BJ (cell line): Measurements from ENCODE around the gene GPR142. TPM values are rescaled to one million over a fixed set of nuclear protein-coding genes. Genes with fewer than 3 reads are reported as not detected.

Experiments
- CTCF ChIA-PET: fragments of 350-600 bp; formaldehyde crosslinking; extraction: SDS; loops from one replicate; lab custom pipeline; 2021; ENCODE audit warnings: antibody characterized with exemption, inconsistent platforms; lab: Yijun Ruan, JAX
- POLR2A ChIA-PET: fragments of 300-600 bp; sonication (Branson Sonifier 250); formaldehyde crosslinking; extraction: SDS; loops from one replicate; lab custom pipeline; 2021; ENCODE audit warnings: antibody characterized with exemption; lab: Charles Lee
- DNase-seq: peaks from one replicate; pipeline ENCODE4 v3.0.0-alpha.2; 2011; ENCODE audit warnings: low read depth
- H3K27me3 ChIP-seq: 2 replicates; pipeline ENCODE4 v1.6.0; 2011; ENCODE audit warnings: low read length; ENCODE audit not compliant: control insufficient read depth, insufficient read depth
- H3K36me3 ChIP-seq: 2 replicates; pipeline ENCODE4 v1.5.1; 2011; ENCODE audit warnings: low read length; ENCODE audit not compliant: control insufficient read depth, insufficient read depth
- H3K4me3 ChIP-seq: 2 replicates; pipeline ENCODE4 v1.5.1; 2011; ENCODE audit warnings: low read depth, mild to moderate bottlenecking, control low read depth, low read length
- CTCF ChIP-seq: IDR thresholded peaks from 2 replicates; pipeline ENCODE4 v1.5.1; 2011; ENCODE audit warnings: low read depth, mild to moderate bottlenecking, control low read depth, inconsistent platforms, low read length, moderate library complexity; ENCODE audit not compliant: insufficient read depth
- polyA plus RNA-seq: library from polyadenylated mRNA; depleted of rRNA; stranded (reverse); fragments of >200 nt; gene quantifications from 2 replicates; pipeline ENCODE4 v1.2.3, GENCODE V29; 2011

The GPR142 gene
- polyA plus RNA-seq, 1 experiment = not detected

GRCh38 chr17:74332763-74333283 lies 34.5 kb upstream of the GPR142 start:
- no peaks in the 10 kb centered on the region for H3K27me3 ChIP-seq

DNA sequence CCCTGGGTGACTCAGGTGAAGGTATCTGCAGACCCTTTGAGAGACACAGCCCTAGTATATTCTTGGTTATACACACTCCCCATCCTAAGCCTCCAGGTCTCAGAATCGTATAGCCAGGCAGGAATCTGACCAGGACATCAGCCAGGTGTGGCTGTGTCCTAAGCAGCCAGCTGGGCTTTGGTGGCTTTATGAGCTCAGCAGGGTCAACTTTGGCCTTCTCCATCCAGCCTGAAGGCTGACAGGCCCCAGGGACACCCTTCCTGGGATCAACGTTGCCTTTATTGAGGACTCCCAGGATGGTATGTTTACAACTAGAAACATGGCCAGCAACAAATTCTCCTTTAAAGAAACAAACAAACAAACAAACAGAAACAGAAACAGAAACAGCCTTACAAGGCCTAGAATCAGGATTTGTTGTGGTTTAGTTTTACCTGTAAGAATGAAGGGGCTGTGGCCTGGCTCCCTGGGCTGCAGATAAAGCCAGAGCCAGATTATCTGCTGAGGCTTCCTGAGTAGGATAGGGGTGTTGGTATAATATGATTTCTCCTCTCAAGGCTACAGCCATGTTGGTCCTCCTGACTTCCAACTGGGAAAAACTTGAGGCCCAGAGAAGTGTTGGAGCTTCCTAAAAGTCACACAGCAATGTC lies 32.8 kb upstream of the GPR142 start:
- CTCF ChIA-PET = no interaction called here
- H3K27me3 ChIP-seq = no peaks in the 10 kb centered on the region
- H3K36me3 ChIP-seq = no peaks in the 10 kb centered on the region
- TF ChIP-seq CTCF = no peak
- no peak overlapping the region for H3K4me3 ChIP-seq
- no peak for DNase-seq
- POLR2A ChIA-PET = no interaction called here

More at GRCh38 chr17:74332763-74333283, 34.5 kb upstream of the GPR142 start:
- POLR2A ChIA-PET = no interaction called here
- CTCF ChIA-PET = interaction anchor here (0.8 kb wide), 1 partner anchor 31 kb away, joined by 3 read pairs; no protein-coding TSS in a partner anchor
- DNase-seq = no peak
- no peak for TF ChIP-seq CTCF
- Histone ChIP-seq H3K36me3 (no peaks in the 10 kb centered on the region), H3K4me3 (no peak overlapping the region)

- no peak for TF ChIP-seq CTCF
- Histone ChIP-seq H3K4me3 (no peak overlapping the region), H3K36me3 (no peaks in the 10 kb centered on the region), H3K27me3 (no peaks in the 10 kb centered on the region)
- POLR2A ChIA-PET = no interaction called here
- no peak for DNase-seq
- CTCF ChIA-PET = no interaction called here
Measured at GRCh38 chr17:74335529-74336062, 31.7 kb upstream of the GPR142 start.

- H3K4me3 ChIP-seq = no peak overlapping the region
- H3K36me3 ChIP-seq = no peaks in the 10 kb centered on the region
- ChIA-PET POLR2A (no interaction called here), CTCF (no interaction called here)
- TF ChIP-seq CTCF = no peak
- H3K27me3 ChIP-seq = no peaks in the 10 kb centered on the region
- DNase-seq = no peak
Measured at GRCh38 chr17:74336307-74336706, 31.0 kb upstream of the GPR142 start.

DNA sequence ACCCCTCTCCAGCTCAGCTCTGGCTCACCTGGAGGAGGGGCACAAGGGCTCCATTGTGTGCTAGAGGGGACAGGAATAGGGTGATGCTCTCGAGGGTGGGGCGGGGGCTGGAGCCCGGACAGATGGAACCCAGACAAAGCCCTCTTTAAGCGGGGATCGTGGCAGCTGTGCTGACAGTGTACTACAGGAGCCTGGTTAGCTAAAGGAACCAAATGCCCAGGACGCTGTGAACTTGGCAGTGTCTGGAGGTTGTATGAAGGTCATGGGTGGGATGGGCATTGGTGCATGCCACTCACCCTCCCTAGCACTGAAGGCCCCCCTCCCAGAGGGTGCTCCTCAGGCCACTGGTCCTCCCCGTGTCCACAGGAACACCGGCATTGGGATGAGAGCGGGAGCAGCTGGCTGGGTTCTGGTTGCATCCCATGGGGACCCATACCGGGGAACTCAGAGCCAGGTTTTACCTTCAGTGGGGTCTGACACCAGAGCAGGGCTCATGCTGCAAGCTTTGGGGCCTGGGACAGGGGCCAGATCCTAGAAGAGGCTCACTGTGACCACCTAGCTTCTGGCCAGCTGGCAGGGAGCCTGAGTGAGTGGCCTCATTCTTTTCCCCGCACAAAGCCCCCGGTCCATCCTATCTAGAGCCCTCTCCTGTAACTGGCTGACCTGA lies 29.3 kb upstream of the GPR142 start:
- POLR2A ChIA-PET = no interaction called here
- H3K27me3 ChIP-seq = no peaks in the 10 kb centered on the region
- no peaks in the 10 kb centered on the region for H3K36me3 ChIP-seq
- no peak for DNase-seq
- CTCF ChIA-PET = interaction anchor here (1.0 to 1.1 kb wide), 2 partner anchors 30 to 41 kb away, joined by 3 read pairs; no protein-coding TSS in a partner anchor
- no peak overlapping the region for H3K4me3 ChIP-seq
- no peak for TF ChIP-seq CTCF
